Ammon's horn (tissue), 1 donor: Measurements from ENCODE around the gene ZNF189.

Source experiments
- DNase-seq: peaks from one replicate; pipeline ENCODE4 v3.0.0-alpha.2; 2016; ENCODE audit warnings: low spot score

The ZNF189 gene

DNA sequence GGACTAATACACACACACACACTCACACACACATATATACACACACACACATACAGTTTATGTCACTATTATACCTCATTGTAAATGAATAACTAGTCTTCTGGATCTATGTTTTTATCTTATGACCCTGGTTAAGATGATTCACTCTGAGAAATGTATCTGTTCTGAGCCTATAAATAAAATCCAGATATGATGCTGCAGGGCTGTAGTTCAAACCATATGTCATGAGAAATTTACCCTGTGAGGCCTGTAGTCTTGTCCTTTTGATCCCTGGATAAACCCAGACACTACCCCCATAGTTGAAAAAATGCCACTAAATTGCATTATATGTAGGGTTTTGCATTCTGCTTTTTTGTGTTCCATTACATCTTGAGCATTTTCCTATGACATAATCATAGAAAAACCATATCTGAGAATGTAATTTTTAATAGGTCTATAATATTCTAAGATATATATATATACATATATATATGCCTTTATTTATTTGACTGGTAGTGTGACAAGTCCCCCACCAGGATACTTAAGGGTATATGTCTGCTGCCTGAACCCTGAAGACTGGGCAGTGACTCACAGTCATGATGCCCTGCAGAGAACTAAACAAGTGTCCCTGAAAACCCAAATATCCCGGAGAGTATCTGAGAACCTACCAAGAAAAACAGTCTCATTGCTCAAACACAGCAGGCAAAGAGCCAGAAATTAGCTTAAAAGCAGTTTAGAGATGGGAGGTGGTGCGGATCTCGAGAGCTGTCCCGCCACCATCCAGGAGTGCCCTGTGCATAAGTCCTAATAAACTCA, 55.3 kb downstream of the ZNF189 start:
- no peak for DNase-seq

DNA sequence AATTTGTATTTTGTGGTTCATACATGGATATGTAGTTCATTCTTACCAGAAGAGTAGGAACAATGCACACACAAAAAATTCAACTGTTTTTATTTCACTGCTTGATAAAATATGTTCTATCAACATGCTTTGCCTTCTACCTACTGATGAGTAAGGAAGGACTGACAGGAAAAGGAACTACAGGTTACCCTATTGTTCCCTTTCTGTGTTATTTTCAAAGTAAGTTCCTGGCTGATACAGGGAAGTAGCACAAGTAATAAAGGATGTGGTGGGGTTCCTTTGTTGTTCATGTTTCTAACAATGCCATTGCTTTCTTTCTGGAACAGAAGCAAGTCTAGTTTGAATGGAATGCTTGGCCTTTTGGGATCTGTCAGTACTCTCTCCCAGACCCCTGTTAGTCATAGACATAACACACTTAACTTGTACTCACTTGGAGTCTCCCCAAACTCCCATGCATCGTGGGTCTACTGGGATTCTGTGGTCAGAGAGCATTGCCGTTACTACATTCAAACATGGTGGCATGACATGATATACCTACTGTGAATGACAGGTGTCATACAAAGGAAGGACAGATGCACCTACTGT, 57.1 kb downstream of the ZNF189 start:
- DNase-seq = no peak

- no peak for DNase-seq
Observed at GRCh38 chr9:101457003-101457402, 58.4 kb downstream of the ZNF189 start.

DNA sequence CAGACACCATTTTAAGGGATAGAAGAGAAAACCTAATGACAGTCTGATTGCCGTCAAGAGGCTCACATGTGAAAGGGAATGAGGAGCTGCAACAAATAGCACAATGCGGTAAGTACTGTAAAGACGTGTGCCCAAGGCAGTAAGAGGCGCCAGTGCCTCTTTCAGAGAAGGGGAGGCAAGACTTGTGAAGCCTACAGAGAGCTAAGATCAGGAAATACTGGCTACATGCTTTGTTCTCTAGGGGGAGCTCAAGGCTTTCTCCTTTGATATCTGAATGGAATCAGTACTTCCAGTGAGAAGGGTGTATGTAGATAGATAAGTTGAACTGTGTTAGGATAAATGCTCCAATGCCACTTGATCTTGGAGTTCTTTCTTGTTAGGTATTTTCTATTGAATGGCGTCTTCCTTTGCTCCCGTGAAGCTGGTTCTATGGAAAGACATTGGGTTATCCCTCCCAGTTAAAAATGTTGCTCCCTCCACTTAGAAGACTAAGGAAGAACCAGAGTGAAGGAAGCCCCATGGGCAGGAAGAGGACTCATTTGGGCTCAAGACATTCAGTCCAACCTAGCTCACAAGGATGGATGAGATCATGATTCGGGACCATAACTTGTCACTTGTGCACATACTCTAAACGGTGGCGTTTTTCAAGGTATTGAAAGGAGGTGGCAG, 60.4 kb downstream of the ZNF189 start:
- DNase-seq = peak; percentile 84
